Neural cell (in vitro differentiated cells): ENCODE data around the gene PTPRN2. TPM values are rescaled to one million over a fixed set of nuclear protein-coding genes. Genes with fewer than 3 reads are reported as not detected.

Experiments
- H2AFZ ChIP-seq: fragments of 200-600, 300-800 bp; sonication (generic), shearing (Covaris generic); 2 replicates; pipeline ENCODE4 v1.6.0; 2014; ENCODE audit warnings: low read depth, mild to moderate bottlenecking, antibody characterized with exemption, low read length, moderate library complexity
- H3F3A ChIP-seq: fragments of 200-600 bp; shearing (Covaris generic); 2 replicates; pipeline ENCODE4 v1.6.1; 2016; ENCODE audit warnings: mild to moderate bottlenecking, moderate library complexity, mixed read lengths, antibody characterized with exemption, low read length; ENCODE audit not compliant: insufficient read depth, poor library complexity, severe bottlenecking
- H3K27ac ChIP-seq: fragments of 200-600, 300-800 bp; sonication (generic), shearing (Covaris generic); 2 replicates; pipeline ENCODE4 v1.5.1; 2014; ENCODE audit warnings: mild to moderate bottlenecking, low read length, moderate library complexity
- H3K27me3 ChIP-seq: fragments of 300-800, 200-600 bp; sonication (generic), shearing (Covaris generic); 2 replicates; pipeline ENCODE4 v1.6.0; 2014; ENCODE audit warnings: mild to moderate bottlenecking, low read depth, low read length, moderate library complexity; ENCODE audit not compliant: insufficient read depth
- H3K36me3 ChIP-seq: fragments of 300-800, 200-600 bp; sonication (generic), shearing (Covaris generic); 2 replicates; pipeline ENCODE4 v1.5.1; 2014; ENCODE audit warnings: mild to moderate bottlenecking, antibody characterized with exemption, low read length, moderate library complexity; ENCODE audit not compliant: insufficient read depth
- H3K4me2 ChIP-seq: fragments of 300-800, 200-600 bp; sonication (generic), shearing (Covaris generic); 2 replicates; pipeline ENCODE4 v1.6.0; 2014; ENCODE audit warnings: mild to moderate bottlenecking, low read length
- H3K4me3 ChIP-seq: fragments of 300-800, 200-600 bp; sonication (generic), shearing (Covaris generic); 2 replicates; pipeline ENCODE4 v1.5.1; 2014; ENCODE audit warnings: mild to moderate bottlenecking, low read length, moderate library complexity
- H3K79me2 ChIP-seq: fragments of 200-600 bp; shearing (Covaris generic); replicated peaks from 2 replicates; pipeline ENCODE4 v1.6.0; 2014; ENCODE audit warnings: mild to moderate bottlenecking, low read length, moderate library complexity; ENCODE audit not compliant: insufficient read depth
- H3K9ac ChIP-seq: fragments of 300-800, 200-600 bp; sonication (generic), shearing (Covaris generic); 2 replicates; pipeline ENCODE4 v1.6.1; 2016; ENCODE audit warnings: mild to moderate bottlenecking, low read length, mixed read lengths
- H3K9me2 ChIP-seq: fragments of 200-600 bp; shearing (Covaris generic); 2 replicates; pipeline ENCODE4 v1.6.1; 2016; ENCODE audit warnings: mild to moderate bottlenecking, low read length, mixed read lengths; ENCODE audit not compliant: insufficient read depth
- H3K9me3 ChIP-seq: fragments of 200-600, 300-800 bp; sonication (generic), shearing (Covaris generic); 2 replicates; pipeline ENCODE4 v1.6.1; 2016; ENCODE audit warnings: mild to moderate bottlenecking, mixed run types, low read length, moderate library complexity, mixed read lengths
- H4K20me1 ChIP-seq: fragments of 200-600 bp; shearing (Covaris generic); 2 replicates; pipeline ENCODE4 v1.6.1; 2016; ENCODE audit warnings: mild to moderate bottlenecking, mixed run types; ENCODE audit not compliant: insufficient read depth
- EP300 ChIP-seq: fragments of 450-650 bp; conservative IDR thresholded peaks from 2 replicates; pipeline ENCODE4 v1.6.1; 2014; ENCODE audit warnings: antibody characterized with exemption, mild to moderate bottlenecking, moderate library complexity; ENCODE audit not compliant: poor library complexity, severe bottlenecking
- EZH2 ChIP-seq: fragments of 200-600, 300-800 bp; shearing (Covaris generic), sonication (generic); IDR thresholded peaks from 2 replicates; pipeline ENCODE4 v1.6.1; 2014; ENCODE audit warnings: antibody characterized with exemption, low read length, borderline replicate concordance, mild to moderate bottlenecking; ENCODE audit not compliant: insufficient read depth, poor library complexity, severe bottlenecking
- MXI1 ChIP-seq: fragments of 450-650 bp; conservative IDR thresholded peaks from 2 replicates; pipeline ENCODE4 v1.6.1; 2014; ENCODE audit warnings: antibody characterized with exemption, mild to moderate bottlenecking; ENCODE audit not compliant: poor library complexity, severe bottlenecking
- POLR2AphosphoS5 ChIP-seq: IDR thresholded peaks from 2 replicates; pipeline ENCODE4 v1.6.1; 2012
- RAD21 ChIP-seq: fragments of 450-650 bp; conservative IDR thresholded peaks from 2 replicates; pipeline ENCODE4 v1.6.1; 2014; ENCODE audit warnings: antibody characterized with exemption, mild to moderate bottlenecking, moderate library complexity
- SMC3 ChIP-seq: fragments of 450-650 bp; conservative IDR thresholded peaks from 2 replicates; pipeline ENCODE4 v1.6.1; 2014; ENCODE audit warnings: antibody characterized with exemption, mild to moderate bottlenecking, moderate library complexity; ENCODE audit not compliant: poor library complexity
- TAF1 ChIP-seq: IDR thresholded peaks from 2 replicates; pipeline ENCODE4 v1.6.1; 2012; ENCODE audit warnings: low read depth
- polyA plus RNA-seq: library from polyadenylated mRNA; depleted of rRNA; stranded (reverse); fragments of >200 nt; gene quantifications from 2 replicates; pipeline ENCODE4 v1.2.3, GENCODE V29; 2014
- TF ChIP-seq, protein P1 (sequence below): fragments of 450-650 bp; IDR thresholded peaks from 2 replicates; pipeline ENCODE4 v1.5.1; 2014; ENCODE audit warnings: antibody characterized with exemption, mild to moderate bottlenecking, moderate library complexity; ENCODE audit not compliant: poor library complexity, severe bottlenecking
- TF ChIP-seq, protein P2 (sequence below): IDR thresholded peaks from 2 replicates; pipeline ENCODE4 v1.6.1; 2012; ENCODE audit warnings: borderline replicate concordance

PTPRN2 gene
- polyA plus RNA-seq, 1 donor from 2014 or later, result 31.0 TPM

DNA sequence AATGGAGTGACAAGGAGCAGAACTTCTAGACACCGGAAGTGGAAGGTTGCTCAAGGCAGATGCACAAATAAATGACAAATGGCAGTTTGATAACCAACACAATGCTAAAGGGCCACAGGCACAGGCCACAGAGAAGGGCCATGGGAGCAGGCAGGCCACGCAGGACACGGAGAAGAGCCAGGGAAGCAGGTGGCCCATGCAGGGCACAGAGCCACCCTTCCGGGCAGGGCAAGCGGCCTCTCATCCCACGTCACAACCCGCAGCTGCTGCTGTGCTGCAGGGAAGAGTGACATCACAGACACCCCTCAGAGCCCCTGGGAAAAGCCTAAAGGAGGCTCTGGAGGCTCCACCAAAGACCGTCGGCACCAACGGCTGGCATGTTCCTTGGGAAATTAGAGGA is 328.5 kb downstream of the PTPRN2 start:
- no peak overlapping the region for H2AFZ ChIP-seq
- H3K9ac ChIP-seq, result no peak overlapping the region
- H3K27ac ChIP-seq, result no peak overlapping the region
- H3K4me2 ChIP-seq, result no peak overlapping the region
- H3K4me3 ChIP-seq, result no peak overlapping the region
- H3F3A ChIP-seq, result no peaks in the 10 kb centered on the region
- H3K27me3 ChIP-seq, result no peaks in the 10 kb centered on the region
- no peaks in the 10 kb centered on the region for H4K20me1 ChIP-seq
- no peaks in the 10 kb centered on the region for H3K36me3 ChIP-seq
- no peaks in the 10 kb centered on the region for H3K9me2 ChIP-seq
- H3K9me3 ChIP-seq, result no peaks in the 10 kb centered on the region
- no peaks in the 10 kb centered on the region for H3K79me2 ChIP-seq
- TF ChIP-seq RAD21 (no peak), MXI1 (no peak), EZH2 (no peak), TAF1 (no peak), EP300 (no peak), POLR2AphosphoS5 (no peak), SMC3 (no peak)
- TF ChIP-seq, protein P1, sequence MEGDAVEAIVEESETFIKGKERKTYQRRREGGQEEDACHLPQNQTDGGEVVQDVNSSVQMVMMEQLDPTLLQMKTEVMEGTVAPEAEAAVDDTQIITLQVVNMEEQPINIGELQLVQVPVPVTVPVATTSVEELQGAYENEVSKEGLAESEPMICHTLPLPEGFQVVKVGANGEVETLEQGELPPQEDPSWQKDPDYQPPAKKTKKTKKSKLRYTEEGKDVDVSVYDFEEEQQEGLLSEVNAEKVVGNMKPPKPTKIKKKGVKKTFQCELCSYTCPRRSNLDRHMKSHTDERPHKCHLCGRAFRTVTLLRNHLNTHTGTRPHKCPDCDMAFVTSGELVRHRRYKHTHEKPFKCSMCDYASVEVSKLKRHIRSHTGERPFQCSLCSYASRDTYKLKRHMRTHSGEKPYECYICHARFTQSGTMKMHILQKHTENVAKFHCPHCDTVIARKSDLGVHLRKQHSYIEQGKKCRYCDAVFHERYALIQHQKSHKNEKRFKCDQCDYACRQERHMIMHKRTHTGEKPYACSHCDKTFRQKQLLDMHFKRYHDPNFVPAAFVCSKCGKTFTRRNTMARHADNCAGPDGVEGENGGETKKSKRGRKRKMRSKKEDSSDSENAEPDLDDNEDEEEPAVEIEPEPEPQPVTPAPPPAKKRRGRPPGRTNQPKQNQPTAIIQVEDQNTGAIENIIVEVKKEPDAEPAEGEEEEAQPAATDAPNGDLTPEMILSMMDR, result no peak
- TF ChIP-seq, protein P2, sequence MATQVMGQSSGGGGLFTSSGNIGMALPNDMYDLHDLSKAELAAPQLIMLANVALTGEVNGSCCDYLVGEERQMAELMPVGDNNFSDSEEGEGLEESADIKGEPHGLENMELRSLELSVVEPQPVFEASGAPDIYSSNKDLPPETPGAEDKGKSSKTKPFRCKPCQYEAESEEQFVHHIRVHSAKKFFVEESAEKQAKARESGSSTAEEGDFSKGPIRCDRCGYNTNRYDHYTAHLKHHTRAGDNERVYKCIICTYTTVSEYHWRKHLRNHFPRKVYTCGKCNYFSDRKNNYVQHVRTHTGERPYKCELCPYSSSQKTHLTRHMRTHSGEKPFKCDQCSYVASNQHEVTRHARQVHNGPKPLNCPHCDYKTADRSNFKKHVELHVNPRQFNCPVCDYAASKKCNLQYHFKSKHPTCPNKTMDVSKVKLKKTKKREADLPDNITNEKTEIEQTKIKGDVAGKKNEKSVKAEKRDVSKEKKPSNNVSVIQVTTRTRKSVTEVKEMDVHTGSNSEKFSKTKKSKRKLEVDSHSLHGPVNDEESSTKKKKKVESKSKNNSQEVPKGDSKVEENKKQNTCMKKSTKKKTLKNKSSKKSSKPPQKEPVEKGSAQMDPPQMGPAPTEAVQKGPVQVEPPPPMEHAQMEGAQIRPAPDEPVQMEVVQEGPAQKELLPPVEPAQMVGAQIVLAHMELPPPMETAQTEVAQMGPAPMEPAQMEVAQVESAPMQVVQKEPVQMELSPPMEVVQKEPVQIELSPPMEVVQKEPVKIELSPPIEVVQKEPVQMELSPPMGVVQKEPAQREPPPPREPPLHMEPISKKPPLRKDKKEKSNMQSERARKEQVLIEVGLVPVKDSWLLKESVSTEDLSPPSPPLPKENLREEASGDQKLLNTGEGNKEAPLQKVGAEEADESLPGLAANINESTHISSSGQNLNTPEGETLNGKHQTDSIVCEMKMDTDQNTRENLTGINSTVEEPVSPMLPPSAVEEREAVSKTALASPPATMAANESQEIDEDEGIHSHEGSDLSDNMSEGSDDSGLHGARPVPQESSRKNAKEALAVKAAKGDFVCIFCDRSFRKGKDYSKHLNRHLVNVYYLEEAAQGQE, result no peak

DNA sequence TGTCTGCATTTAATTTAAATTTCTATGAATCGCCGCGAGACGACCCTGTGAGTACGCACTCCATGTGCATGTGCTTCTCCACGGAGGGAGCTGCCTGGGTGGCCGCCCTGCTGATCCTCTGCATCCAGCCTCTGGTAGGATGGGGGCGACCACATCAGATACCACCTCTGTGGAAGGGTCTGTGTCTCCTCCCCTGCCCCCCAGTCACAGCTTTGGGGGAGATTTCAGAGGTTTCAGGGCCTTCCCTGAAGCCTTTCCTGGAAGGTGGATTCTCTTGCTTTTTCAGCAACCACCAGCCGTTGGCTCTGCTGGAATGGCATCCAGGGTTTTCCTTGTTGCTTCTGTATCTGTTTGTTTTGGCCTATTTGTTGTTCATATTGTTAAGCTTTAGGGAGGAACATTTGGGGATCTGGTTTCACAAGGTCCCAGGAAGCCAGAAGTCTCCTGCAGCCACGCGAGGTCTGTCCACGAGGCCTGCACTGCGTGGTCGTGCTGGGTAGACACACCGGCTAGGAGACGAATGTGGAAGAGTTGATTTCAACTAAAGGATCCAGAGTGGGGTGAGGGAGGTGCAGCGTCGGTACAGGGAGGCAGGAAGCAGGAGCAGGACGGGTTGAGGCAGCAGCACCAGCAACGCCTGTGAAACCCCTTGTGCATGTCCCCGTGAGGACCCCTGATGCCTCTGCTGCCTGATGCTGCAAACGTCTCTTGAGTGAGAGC is 329.1 kb downstream of the PTPRN2 start:
- H3K79me2 ChIP-seq, result no peaks in the 10 kb centered on the region
- no peaks in the 10 kb centered on the region for H3K9me2 ChIP-seq
- no peaks in the 10 kb centered on the region for H3K36me3 ChIP-seq

More for the DNA sequence above, 329.1 kb downstream of the PTPRN2 start:
- Histone ChIP-seq H3F3A (no peaks in the 10 kb centered on the region), H3K9ac (no peak overlapping the region), H3K27ac (no peak overlapping the region), H3K9me3 (no peaks in the 10 kb centered on the region), H2AFZ (no peak overlapping the region), H3K4me3 (no peak overlapping the region), H4K20me1 (no peaks in the 10 kb centered on the region), H3K4me2 (no peak overlapping the region), H3K27me3 (no peaks in the 10 kb centered on the region)
- TF ChIP-seq MXI1 (no peak), EZH2 (no peak), RAD21 (no peak), EP300 (no peak), TAF1 (no peak), SMC3 (no peak), POLR2AphosphoS5 (no peak)
- TF ChIP-seq, protein P2, result no peak
- TF ChIP-seq, protein P1, result no peak
